Uterus (tissue), 4 donors: Measurements from ENCODE around the gene TLE3. TPM values are rescaled to one million over a fixed set of nuclear protein-coding genes. Genes with fewer than 3 reads are reported as not detected.

Experiments
- DNase-seq, 2 donors: peaks; one replicate each; pipeline ENCODE4 v3.0.0-alpha.2; 2019 to 2020
- H3K27ac ChIP-seq, 2 donors: fragments of 200-600 bp; sonication (generic); 1 replicate in 1 of 2; 2 replicates in 1 of 2; pipeline ENCODE4 v1.5.1; 2016 to 2018
- H3K27me3 ChIP-seq, 2 donors: fragments of 200-600 bp; sonication (generic); one replicate each; pipeline ENCODE4 v1.5.1; 2018 to 2019; ENCODE audit warnings: control low read depth in 1 of 2
- H3K36me3 ChIP-seq, 2 donors: fragments of 200-600 bp; sonication (generic); one replicate each; pipeline ENCODE4 v1.5.1; 2019; ENCODE audit warnings: control low read depth in 1 of 2
- H3K4me1 ChIP-seq, 2 donors: fragments of 200-600 bp; sonication (generic); one replicate each; pipeline ENCODE4 v1.5.1; 2018 to 2019; ENCODE audit warnings: control low read depth in 1 of 2
- H3K4me3 ChIP-seq, 2 donors: fragments of 200-600 bp; sonication (generic); 1 replicate in 1 of 2; 2 replicates in 1 of 2; pipeline ENCODE4 v1.5.1; 2018 to 2019; ENCODE audit warnings: mild to moderate bottlenecking in 1 of 2
- H3K9me3 ChIP-seq, 2 donors: fragments of 200-600 bp; sonication (generic); one replicate each; pipeline ENCODE4 v1.5.1; 2019; ENCODE audit warnings: control low read depth in 1 of 2
- CTCF ChIP-seq, 4 experiments: fragments of 200-600 bp in 2 of 4; fragments of 450-650 bp in 2 of 4; sonication (generic) in 2 of 4; IDR thresholded peaks; one replicate each; pipeline ENCODE4 v1.5.1; 2016 to 2019; ENCODE audit warnings: antibody characterized with exemption in 4 of 4, mild to moderate bottlenecking in 2 of 4, moderate library complexity in 1 of 4
- POLR2A ChIP-seq, 2 donors: fragments of 450-650 bp; IDR thresholded peaks; one replicate each; pipeline ENCODE4 v1.6.1; 2016; ENCODE audit warnings: antibody characterized with exemption in 2 of 2, mild to moderate bottlenecking in 1 of 2, moderate library complexity in 1 of 2
- intact Hi-C: fragments of 100-400 bp; cut with DNase I; formaldehyde crosslinking; loops from one replicate; pipeline ENCODE4 v1.15.1; 2023; ENCODE audit warnings: low total_unique reads
- total RNA-seq, 4 donors: library from RNA; depleted of rRNA in 3 of 4; stranded (reverse); fragments of >200 nt in 3 of 4; gene quantifications; one replicate each; pipeline versions ENCODE4 v1.1.0 to v1.2.4, GENCODE V29; 2014 to 2023
- donor health status: DM: yes; HTN: yes; CAD: no.

The TLE3 gene
- total RNA-seq, 4 donors from 2014 or later = 7.4 to 244 (median 49.4) TPM

- no peaks in the 10 kb centered on the region for H3K27me3 ChIP-seq
- no peak for DNase-seq
- intact Hi-C loops = no loop called here
- H3K9me3 ChIP-seq = no peaks in the 10 kb centered on the region
- TF ChIP-seq CTCF (IDR thresholded peaks at IDR 0.05) (no peak), POLR2A (IDR thresholded peaks at IDR 0.05) (no peak)
- H3K36me3 ChIP-seq = no peaks in the 10 kb centered on the region
- H3K4me3 ChIP-seq = no peak overlapping the region
- H3K4me1 ChIP-seq = peaks cover 0 to 13% of the 10 kb centered on the region in 2 donors
- H3K27ac ChIP-seq = no peak overlapping the region
Observed at GRCh38 chr15:70084461-70084860, 13.3 kb downstream of the TLE3 start.

GRCh38 chr15:70083946-70084345 is 13.8 kb downstream of the TLE3 start:
- Histone ChIP-seq H3K27ac (no peak overlapping the region), H3K4me3 (no peak overlapping the region), H3K9me3 (no peaks in the 10 kb centered on the region), H3K27me3 (no peaks in the 10 kb centered on the region), H3K4me1 (peaks cover 0 to 8% of the 10 kb centered on the region in 2 donors), H3K36me3 (no peaks in the 10 kb centered on the region)
- DNase-seq = no peak
- intact Hi-C loops = no loop called here
- TF ChIP-seq CTCF (IDR thresholded peaks at IDR 0.05) (no peak), POLR2A (IDR thresholded peaks at IDR 0.05) (no peak)

- Histone ChIP-seq H3K36me3 (no peaks in the 10 kb centered on the region), H3K9me3 (no peaks in the 10 kb centered on the region), H3K4me1 (peaks cover 0 to 3% of the 10 kb centered on the region in 2 donors), H3K4me3 (no peak overlapping the region), H3K27me3 (no peaks in the 10 kb centered on the region), H3K27ac (no peak overlapping the region)
- no peak for TF ChIP-seq POLR2A (IDR thresholded peaks at IDR 0.05)
- TF ChIP-seq CTCF (IDR thresholded peaks at IDR 0.05) = no peak
- DNase-seq = no peak
- intact Hi-C loops = no loop called here
Observed at GRCh38 chr15:70083418-70083817, 14.3 kb downstream of the TLE3 start.

GRCh38 chr15:70082281-70082900 is 15.3 kb downstream of the TLE3 start:
- H3K4me1 ChIP-seq = no peaks in the 10 kb centered on the region
- H3K27ac ChIP-seq = no peak overlapping the region
- DNase-seq = no peak
- H3K27me3 ChIP-seq = no peaks in the 10 kb centered on the region
- no peaks in the 10 kb centered on the region for H3K36me3 ChIP-seq
- H3K4me3 ChIP-seq = no peak overlapping the region
- intact Hi-C loops = no loop called here
- TF ChIP-seq POLR2A (IDR thresholded peaks at IDR 0.05) (no peak), CTCF (IDR thresholded peaks at IDR 0.05) (no peak)
- H3K9me3 ChIP-seq = no peaks in the 10 kb centered on the region

GRCh38 chr15:70081612-70082011 is 16.1 kb downstream of the TLE3 start:
- Histone ChIP-seq H3K27me3 (no peaks in the 10 kb centered on the region), H3K4me3 (no peak overlapping the region), H3K9me3 (no peaks in the 10 kb centered on the region), H3K27ac (no peak overlapping the region), H3K4me1 (no peaks in the 10 kb centered on the region), H3K36me3 (no peaks in the 10 kb centered on the region)
- intact Hi-C loops = no loop called here
- DNase-seq = no peak
- TF ChIP-seq CTCF (IDR thresholded peaks at IDR 0.05) (no peak), POLR2A (IDR thresholded peaks at IDR 0.05) (no peak)
